ENCODE measurements around the gene TAF5L.
A peak's percentile ranks its signal among the peaks of the same experiment; 100 is the strongest.
"Not testable (repeated sequence)": the region's sequence is repeated elsewhere in the genome, so short reads cannot be mapped to it uniquely, and the experiment has no call there.

TAF5L gene

DNA sequence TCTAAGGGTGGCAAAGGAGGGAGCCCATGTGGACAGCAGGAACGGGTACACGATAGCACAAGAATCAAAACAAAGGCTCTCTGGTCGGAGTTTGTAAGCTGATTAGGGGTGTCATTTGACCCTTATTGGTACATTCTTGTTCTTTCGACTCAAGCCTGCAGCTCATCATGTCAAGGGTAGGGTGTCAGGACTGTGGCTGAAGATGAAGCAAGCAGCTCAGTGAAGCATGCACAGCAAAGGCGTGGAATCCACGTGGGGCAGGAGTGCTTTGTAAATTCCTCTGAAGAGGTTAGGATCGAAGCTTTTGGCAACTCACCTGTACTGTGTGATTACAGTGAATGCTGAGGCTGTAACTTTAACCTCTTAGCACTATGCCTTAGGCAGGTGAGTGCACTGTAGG lies 62.7 kb downstream of the TAF5L start:
- no peak for DNase-seq

- no peak for DNase-seq
These were observed 63.2 kb downstream of the TAF5L start for GRCh38 chr1:229562686-229563085.

GRCh38 chr1:229561141-229561540 lies 64.8 kb downstream of the TAF5L start:
- no peak for DNase-seq

DNA sequence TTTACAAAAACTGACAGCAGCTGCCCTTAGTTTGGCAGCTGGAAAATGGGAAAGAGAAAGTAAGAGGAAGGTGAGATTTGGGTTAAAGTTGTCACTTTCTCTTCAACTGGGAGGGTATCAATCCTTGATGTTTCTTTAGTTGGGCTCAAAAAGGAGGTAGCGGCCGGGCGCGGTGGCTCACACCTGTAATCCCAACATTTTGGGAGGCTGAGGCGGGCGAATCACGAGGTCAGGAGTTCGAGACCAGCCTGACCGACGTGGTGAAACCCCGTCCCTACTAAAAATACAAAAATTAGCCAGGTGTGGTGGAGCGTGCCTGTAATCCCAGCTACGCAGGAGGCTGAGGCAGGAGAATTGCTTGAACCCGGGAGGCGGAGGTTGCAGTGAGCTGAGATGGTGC lies 65.8 kb downstream of the TAF5L start:
- not testable (repeated sequence) for DNase-seq

DNA sequence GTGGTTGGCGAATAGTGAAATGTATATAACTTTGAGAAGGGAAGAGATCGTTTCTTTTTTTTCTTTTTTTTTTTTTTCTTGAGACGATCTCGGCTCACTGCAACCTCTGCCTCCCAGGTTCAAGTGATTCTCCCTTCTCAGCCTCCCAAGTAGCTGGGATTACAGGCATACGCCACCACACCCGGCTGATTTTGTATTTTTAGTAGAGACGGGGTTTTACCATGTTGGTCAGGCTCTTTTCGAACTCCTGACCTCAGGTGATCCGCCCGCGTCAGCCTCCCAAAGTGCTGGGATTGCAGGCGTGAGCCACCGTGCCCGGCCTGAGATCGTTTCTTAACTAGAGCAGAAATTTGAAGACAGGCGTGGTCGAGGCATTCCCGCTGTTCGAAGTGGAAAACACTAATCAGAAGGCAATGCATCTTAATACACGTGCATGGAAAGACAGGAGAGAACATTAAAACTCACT lies 66.6 kb downstream of the TAF5L start:
- not testable (repeated sequence) for DNase-seq

DNA sequence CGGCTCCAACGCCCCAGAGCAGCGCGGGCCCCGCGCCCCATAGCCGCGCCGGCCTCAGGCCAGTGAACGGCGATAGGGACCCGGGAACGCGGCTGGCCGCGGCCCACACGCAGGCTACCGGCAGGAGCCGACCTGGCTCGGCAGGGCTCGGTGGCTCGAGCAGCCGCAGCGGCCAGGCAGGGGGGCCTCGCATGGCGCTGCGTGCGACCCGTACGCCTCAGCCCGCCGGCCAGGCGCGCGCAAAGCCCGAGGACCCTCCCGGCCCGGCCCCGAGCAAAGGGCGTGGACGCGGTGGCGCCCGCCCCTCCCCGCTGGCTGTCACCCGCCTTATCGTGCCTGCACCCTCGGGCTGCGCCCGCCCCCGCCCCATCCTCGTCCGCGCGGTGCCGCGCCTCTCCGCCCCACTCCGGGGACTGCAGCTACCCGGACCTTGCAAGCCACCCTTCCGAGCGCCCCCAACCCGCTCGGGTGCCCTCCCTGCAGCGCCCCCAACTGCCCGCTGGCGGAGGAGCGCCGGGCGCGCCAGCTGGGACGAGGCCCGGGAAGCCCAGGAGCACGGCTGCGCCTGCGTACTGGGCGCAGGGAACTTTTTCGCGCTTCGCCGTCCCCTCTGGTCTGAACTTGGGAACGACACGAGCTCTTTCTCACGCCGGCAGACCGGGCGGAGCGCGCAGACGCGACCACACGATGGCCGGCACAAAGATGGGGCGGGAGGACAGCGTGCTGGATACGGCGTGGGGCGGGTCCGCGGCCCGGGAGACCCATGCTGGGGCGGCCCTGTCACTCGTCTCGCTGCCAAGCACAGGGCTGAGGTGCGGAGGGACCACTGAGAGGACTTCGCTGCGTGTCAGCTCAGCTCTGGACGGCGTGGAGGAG lies 67.2 kb downstream of the TAF5L start, which contains the start of gene ABCB10:
TSS of gene ABCB10 (minus strand) at position 248 of the 876 bp plus-strand sequence. CDS start at position 193, 55 bp downstream.
- DNase-seq = peak; percentile 87

DNA sequence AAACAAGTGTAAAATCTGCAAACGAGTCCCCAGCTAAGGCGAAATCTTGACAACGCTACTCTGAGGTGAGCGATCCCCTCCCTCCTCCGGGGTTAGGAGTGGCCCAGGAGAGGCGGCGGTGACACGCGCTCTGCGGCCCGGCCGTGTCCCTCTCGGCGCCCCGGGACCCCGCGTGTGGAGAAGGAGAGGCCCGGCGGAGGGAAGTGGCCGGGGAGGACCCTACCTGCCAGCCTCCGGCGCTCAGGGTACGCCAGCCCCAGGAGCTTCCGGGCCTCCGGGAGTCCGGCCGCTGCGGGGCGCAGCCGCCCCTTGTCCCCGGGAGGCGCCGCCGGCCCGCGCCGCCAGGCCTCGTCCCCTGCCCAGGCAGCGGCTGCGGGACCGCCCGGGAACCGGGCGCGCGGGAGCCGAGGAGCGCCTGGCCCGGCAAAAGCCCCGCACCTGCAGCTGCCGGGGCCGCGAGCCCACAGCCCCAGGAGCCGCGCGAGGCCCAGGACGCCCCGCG lies 68.0 kb downstream of the TAF5L start:
- peak; percentile 15 for DNase-seq

- no peak for DNase-seq
These were observed 68.6 kb downstream of the TAF5L start for GRCh38 chr1:229557200-229557850.

- no peak for DNase-seq
These were observed 70.9 kb downstream of the TAF5L start for GRCh38 chr1:229554886-229555621.

DNA sequence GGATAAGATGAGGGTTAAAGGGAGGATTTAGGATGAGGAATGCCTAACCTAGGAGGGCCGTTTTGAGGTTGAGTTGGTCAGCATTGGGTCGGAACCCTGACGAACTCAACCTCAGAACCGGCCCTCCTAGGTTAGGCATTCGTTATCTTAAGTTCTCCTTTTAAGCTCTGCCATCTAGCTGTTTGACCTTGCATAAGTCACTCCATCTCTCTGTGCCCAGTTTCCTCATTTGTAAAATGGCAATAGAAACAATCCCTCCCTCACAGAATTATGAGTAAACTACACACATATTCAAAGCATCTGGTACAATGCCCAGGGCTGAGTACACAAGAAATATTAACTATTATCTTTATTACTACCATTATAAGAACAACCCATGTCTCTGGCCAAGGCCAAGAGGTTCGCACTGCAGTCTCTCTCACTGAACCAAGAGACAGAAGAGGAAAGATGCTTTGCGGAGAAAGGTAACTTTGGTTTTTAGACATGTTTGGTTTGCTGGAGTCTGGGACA lies 72.2 kb downstream of the TAF5L start:
- DNase-seq = no peak

DNA sequence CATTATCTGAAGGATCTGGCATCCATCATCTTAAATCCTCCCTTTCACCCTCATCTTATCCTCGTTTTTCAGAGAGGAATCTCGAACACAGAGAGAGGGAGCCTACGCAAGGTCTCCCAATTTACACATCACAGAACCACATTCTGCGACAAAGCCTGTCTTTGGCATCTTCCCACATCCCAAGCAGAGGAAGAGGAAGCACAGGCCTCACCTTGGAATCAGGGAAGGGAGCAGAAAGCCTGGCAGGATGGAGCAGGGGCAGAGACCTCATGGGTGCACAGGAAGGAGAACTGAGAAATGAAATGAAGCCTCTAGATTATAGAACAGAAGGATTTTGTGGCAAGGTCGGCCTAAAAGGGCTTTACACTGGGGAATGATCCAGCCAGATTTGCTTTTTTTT lies 73.2 kb downstream of the TAF5L start:
- no peak for DNase-seq

DNA sequence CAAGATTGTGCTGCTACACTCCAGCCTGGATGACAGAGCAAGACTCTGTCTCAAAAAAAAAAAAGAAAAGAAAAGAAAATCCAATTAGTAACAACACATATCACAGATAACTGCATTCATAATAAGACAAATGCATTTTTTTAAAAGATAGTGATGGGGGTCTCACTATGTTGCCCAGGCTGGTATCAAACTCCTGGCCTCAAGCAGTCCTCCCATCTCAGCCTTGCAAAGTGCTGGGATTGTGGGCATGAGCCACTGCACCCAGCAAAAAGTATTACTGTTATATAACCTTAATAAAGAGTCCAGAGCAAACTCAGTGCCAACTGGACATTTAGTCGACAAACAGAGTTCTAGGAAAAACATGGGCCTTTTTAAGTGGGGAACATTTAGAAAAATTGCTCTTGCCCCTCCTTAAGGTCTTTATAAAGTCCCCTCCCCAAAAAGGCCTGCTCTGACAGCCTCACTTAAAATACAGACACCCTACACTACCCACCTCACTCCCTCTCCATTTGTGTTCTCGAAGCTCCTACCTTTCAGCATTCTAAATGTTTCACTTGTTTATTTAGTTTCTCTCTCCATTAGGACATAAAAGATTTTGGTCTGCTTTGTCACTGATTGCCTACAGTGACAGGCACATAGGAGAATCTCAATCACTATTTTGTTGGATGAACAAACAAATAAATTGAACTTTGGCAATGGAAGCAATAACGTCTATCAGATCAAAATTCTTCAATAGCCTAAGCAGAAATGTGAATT lies 74.9 kb downstream of the TAF5L start:
- no peak for DNase-seq

- no peak for DNase-seq
These were observed 78.4 kb downstream of the TAF5L start for GRCh38 chr1:229547542-229547941.

DNA sequence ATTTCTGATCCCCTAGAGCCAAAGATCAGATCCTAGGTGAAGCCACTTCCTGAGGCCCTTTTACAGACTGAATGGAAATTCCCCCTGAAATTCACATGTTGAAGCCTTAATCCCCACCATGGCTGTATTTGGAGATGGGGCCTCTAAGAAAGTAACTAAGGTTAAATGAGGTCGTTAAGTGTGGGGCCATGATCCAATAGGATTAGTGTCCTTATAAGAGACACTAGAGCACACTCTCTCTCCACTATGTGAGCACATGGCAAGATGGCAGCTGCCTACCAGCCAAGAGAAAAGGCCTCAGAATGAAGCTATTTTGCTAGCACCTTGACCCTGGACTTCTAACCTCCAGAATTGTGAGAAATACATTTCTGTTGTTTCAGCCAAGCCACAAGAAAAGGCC lies 81.3 kb downstream of the TAF5L start:
- DNase-seq = no peak

Measured in T1000 (cell line).